GM06990 (cell line): ENCODE data around the gene MRGPRE.
"Not testable (repeated sequence)": the region's sequence is repeated elsewhere in the genome, so short reads cannot be mapped to it uniquely, and the experiment has no call there.

Experiments used
- DNase-seq: peaks from one replicate; pipeline ENCODE4 v3.0.0-alpha.2; 2011; ENCODE audit not compliant: insufficient read length; ENCODE audit errors: extremely low read depth
- H3K27me3 ChIP-seq: replicated peaks from 2 replicates; pipeline ENCODE4 v1.6.0; 2011; ENCODE audit warnings: low read length; ENCODE audit not compliant: control insufficient read depth, insufficient read depth
- H3K36me3 ChIP-seq: 2 replicates; pipeline ENCODE4 v1.5.1; 2011; ENCODE audit warnings: low read length; ENCODE audit not compliant: control insufficient read depth, insufficient read depth
- H3K4me3 ChIP-seq: replicated peaks from 2 replicates; pipeline ENCODE4 v1.5.1; 2011; ENCODE audit warnings: low read depth, mild to moderate bottlenecking, control low read depth, low read length
- CTCF ChIP-seq: IDR thresholded peaks from 2 replicates; pipeline ENCODE4 v1.5.1; 2011; ENCODE audit warnings: low read length, control low read depth, mild to moderate bottlenecking, inconsistent platforms; ENCODE audit not compliant: insufficient read depth, poor library complexity, severe bottlenecking

Gene MRGPRE

GRCh38 chr11:3231851-3232744 lies at the start of gene MRGPRE:
MRGPRE (minus strand) TSS chr11:3232417; CDS start chr11:3228799, 3,618 bp downstream.
- H3K27me3 ChIP-seq = no peaks in the 10 kb centered on the region; the same call in 1 of the 2 replicates
- TF ChIP-seq CTCF = no peak
- no peaks in the 10 kb centered on the region for H3K36me3 ChIP-seq
- no peak within 1 kb of the TSS for H3K4me3 ChIP-seq
- DNase-seq = no peak

GRCh38 chr11:3281146-3281545 lies 48.9 kb upstream of the MRGPRE start:
- H3K4me3 ChIP-seq, DNase-seq, H3K36me3 ChIP-seq, H3K27me3 ChIP-seq: not testable (repeated sequence)

- not testable (repeated sequence) for H3K27me3 ChIP-seq, H3K36me3 ChIP-seq, H3K4me3 ChIP-seq, DNase-seq
Measured at GRCh38 chr11:3280662-3281061, 48.4 kb upstream of the MRGPRE start.

GRCh38 chr11:3278922-3279321 lies 46.7 kb upstream of the MRGPRE start:
- not testable (repeated sequence) for H3K27me3 ChIP-seq, DNase-seq, H3K36me3 ChIP-seq, H3K4me3 ChIP-seq

- not testable (repeated sequence) for DNase-seq, H3K27me3 ChIP-seq, H3K4me3 ChIP-seq, H3K36me3 ChIP-seq
Measured at GRCh38 chr11:3273629-3274028, 41.4 kb upstream of the MRGPRE start.

GRCh38 chr11:3262548-3262947 lies 30.3 kb upstream of the MRGPRE start:
- DNase-seq, H3K4me3 ChIP-seq, H3K36me3 ChIP-seq, H3K27me3 ChIP-seq: not testable (repeated sequence)

- not testable (repeated sequence) for H3K36me3 ChIP-seq, H3K27me3 ChIP-seq, DNase-seq, H3K4me3 ChIP-seq
Measured at GRCh38 chr11:3261831-3262230, 29.6 kb upstream of the MRGPRE start.

GRCh38 chr11:3257509-3257908 lies 25.3 kb upstream of the MRGPRE start:
- not testable (repeated sequence) for DNase-seq, H3K36me3 ChIP-seq, H3K27me3 ChIP-seq

GRCh38 chr11:3255241-3255640 lies 23.0 kb upstream of the MRGPRE start:
- not testable (repeated sequence) for H3K27me3 ChIP-seq, H3K36me3 ChIP-seq, DNase-seq, H3K4me3 ChIP-seq

More at GRCh38 chr11:3257509-3257908, 25.3 kb upstream of the MRGPRE start:
- H3K4me3 ChIP-seq = not testable (repeated sequence)

- not testable (repeated sequence) for H3K36me3 ChIP-seq, H3K27me3 ChIP-seq, DNase-seq, H3K4me3 ChIP-seq
Measured at GRCh38 chr11:3254773-3255172, 22.6 kb upstream of the MRGPRE start.
